Activated T-helper 2 cell treated with anti-CD3 and anti-CD28 coated beads, Interferon-gamma antibody, Interleukin-2, Interleukin-4, amounts not matched to agents 10 μg/mL and 5 μg/mL and 100 μg/mL, durations not matched to agents 14 hours and 24 hours and 36 hours (primary cell): ENCODE data around the gene PARD6G. TPM values are rescaled to one million over a fixed set of nuclear protein-coding genes. Genes with fewer than 3 reads are reported as not detected.
A peak's percentile ranks its signal among the peaks of the same experiment; 100 is the strongest.
"Not testable (repeated sequence)": the region's sequence is repeated elsewhere in the genome, so short reads cannot be mapped to it uniquely, and the experiment has no call there.

Experiments used
- DNase-seq: peaks from one replicate; pipeline ENCODE4 v3.0.0; 2021; ENCODE audit warnings: low spot score
- H3K27ac Mint-ChIP-seq: one replicate; pipeline ENCODE4 v1.8.0; 2021; ENCODE audit warnings: mixed read lengths
- H3K27me3 Mint-ChIP-seq: one replicate; pipeline ENCODE4 v1.8.0; 2021; ENCODE audit warnings: low read depth, mixed read lengths
- H3K36me3 Mint-ChIP-seq: one replicate; pipeline ENCODE4 v1.8.0; 2021; ENCODE audit warnings: low read depth, mixed read lengths
- H3K4me1 Mint-ChIP-seq: one replicate; pipeline ENCODE4 v1.8.0; 2021; ENCODE audit warnings: low read depth, mixed read lengths
- H3K4me3 Mint-ChIP-seq: one replicate; pipeline ENCODE4 v1.8.0; 2021; ENCODE audit warnings: low read depth, mild to moderate bottlenecking, moderate library complexity, mixed read lengths
- H3K9me3 Mint-ChIP-seq: one replicate; pipeline ENCODE4 v1.8.0; 2021; ENCODE audit warnings: mixed read lengths
- intact Hi-C: fragments of 100-400 bp; cut with micrococcal nuclease; formaldehyde crosslinking; loops from one replicate; pipeline ENCODE4 v1.15.1; 2023
- total RNA-seq: library from RNA; stranded (reverse); gene quantifications from 2 replicates; pipeline ENCODE4 v1.2.3, GENCODE V29; 2022

The PARD6G gene
- total RNA-seq, 1 donor from 2014 or later = 0.21 TPM

- peaks cover 1% of the 10 kb centered on the region for H3K4me1 Mint-ChIP-seq
- intact Hi-C loops = no loop called here
- H3K27me3 Mint-ChIP-seq = peaks cover 6% of the 10 kb centered on the region
- no peak for DNase-seq
- H3K9me3 Mint-ChIP-seq = peaks cover 12% of the 10 kb centered on the region
- no peak overlapping the region for H3K27ac Mint-ChIP-seq
- no peaks in the 10 kb centered on the region for H3K36me3 Mint-ChIP-seq
- H3K4me3 Mint-ChIP-seq = no peak overlapping the region
Observed at GRCh38 chr18:80167331-80167730, 80.0 kb downstream of the PARD6G start.

GRCh38 chr18:80166725-80167124 lies 80.6 kb downstream of the PARD6G start:
- H3K4me1 Mint-ChIP-seq = peaks cover 1% of the 10 kb centered on the region
- DNase-seq = no peak
- no peak overlapping the region for H3K27ac Mint-ChIP-seq
- no peak overlapping the region for H3K4me3 Mint-ChIP-seq
- H3K36me3 Mint-ChIP-seq = no peaks in the 10 kb centered on the region
- intact Hi-C loops = no loop called here
- H3K9me3 Mint-ChIP-seq = peaks cover 12% of the 10 kb centered on the region
- peaks cover 6% of the 10 kb centered on the region for H3K27me3 Mint-ChIP-seq

- Mint-ChIP-seq H3K36me3 (no peaks in the 10 kb centered on the region), H3K4me1 (no peaks in the 10 kb centered on the region), H3K9me3 (peaks cover 12% of the 10 kb centered on the region), H3K27ac (no peak overlapping the region), H3K4me3 (no peak overlapping the region), H3K27me3 (peaks cover 2% of the 10 kb centered on the region)
- no peak for DNase-seq
- intact Hi-C loops = no loop called here
Observed at GRCh38 chr18:80166240-80166639, 81.1 kb downstream of the PARD6G start.

GRCh38 chr18:80164727-80165355 lies 82.5 kb downstream of the PARD6G start:
- peaks cover 12% of the 10 kb centered on the region for H3K9me3 Mint-ChIP-seq
- H3K27me3 Mint-ChIP-seq, intact Hi-C loops, H3K27ac Mint-ChIP-seq, H3K36me3 Mint-ChIP-seq, DNase-seq, H3K4me3 Mint-ChIP-seq, H3K4me1 Mint-ChIP-seq: not testable (repeated sequence)

GRCh38 chr18:80163183-80163582 lies 84.1 kb downstream of the PARD6G start:
- H3K27ac Mint-ChIP-seq = no peak overlapping the region
- no peaks in the 10 kb centered on the region for H3K36me3 Mint-ChIP-seq
- no peaks in the 10 kb centered on the region for H3K4me1 Mint-ChIP-seq
- H3K27me3 Mint-ChIP-seq = peaks cover 5% of the 10 kb centered on the region
- peaks cover 12% of the 10 kb centered on the region for H3K9me3 Mint-ChIP-seq
- intact Hi-C loops = no loop called here
- H3K4me3 Mint-ChIP-seq = no peak overlapping the region
- DNase-seq = no peak

GRCh38 chr18:80161781-80162417 lies 85.4 kb downstream of the PARD6G start:
- Mint-ChIP-seq H3K36me3 (no peaks in the 10 kb centered on the region), H3K27me3 (peaks cover 5% of the 10 kb centered on the region), H3K9me3 (peaks cover 12% of the 10 kb centered on the region), H3K27ac (no peak overlapping the region), H3K4me3 (no peak overlapping the region), H3K4me1 (no peaks in the 10 kb centered on the region)
- intact Hi-C loops = no loop called here
- DNase-seq = no peak

- intact Hi-C loops = loop anchor here (5.0 kb wide), 1 partner anchor 42 kb away; no protein-coding TSS in a partner anchor
- H3K4me3 Mint-ChIP-seq = peak overlapping the region; percentile 30
- H3K4me1 Mint-ChIP-seq = no peaks in the 10 kb centered on the region
- no peaks in the 10 kb centered on the region for H3K36me3 Mint-ChIP-seq
- H3K27ac Mint-ChIP-seq = no peak overlapping the region
- H3K9me3 Mint-ChIP-seq = peaks cover 8% of the 10 kb centered on the region
- DNase-seq = peak; percentile 30
- H3K27me3 Mint-ChIP-seq = peaks cover 5% of the 10 kb centered on the region
Observed at GRCh38 chr18:80159713-80160636, 87.3 kb downstream of the PARD6G start.

GRCh38 chr18:80158365-80158764 lies 88.9 kb downstream of the PARD6G start:
- no peak overlapping the region for H3K27ac Mint-ChIP-seq
- no peaks in the 10 kb centered on the region for H3K36me3 Mint-ChIP-seq
- no peak overlapping the region for H3K4me3 Mint-ChIP-seq
- H3K4me1 Mint-ChIP-seq = no peaks in the 10 kb centered on the region
- peaks cover 5% of the 10 kb centered on the region for H3K27me3 Mint-ChIP-seq
- intact Hi-C loops = loop anchor here (5.0 kb wide), 1 partner anchor 44 kb away; no protein-coding TSS in a partner anchor
- no peak for DNase-seq
- no peaks in the 10 kb centered on the region for H3K9me3 Mint-ChIP-seq

GRCh38 chr18:80157708-80158343 lies 89.5 kb downstream of the PARD6G start:
- H3K4me3 Mint-ChIP-seq = no peak overlapping the region
- intact Hi-C loops = loop anchor here (5.0 kb wide), 1 partner anchor 44 kb away; no protein-coding TSS in a partner anchor

GRCh38 chr18:80154293-80154692 lies 93.0 kb downstream of the PARD6G start:
- Mint-ChIP-seq H3K9me3 (no peaks in the 10 kb centered on the region), H3K36me3 (peaks cover under 1% of the 10 kb centered on the region), H3K4me1 (no peaks in the 10 kb centered on the region), H3K4me3 (no peak overlapping the region), H3K27ac (no peak overlapping the region), H3K27me3 (no peaks in the 10 kb centered on the region)
- intact Hi-C loops = no loop called here
- no peak for DNase-seq

More at GRCh38 chr18:80157708-80158343, 89.5 kb downstream of the PARD6G start:
- Mint-ChIP-seq H3K27ac (no peak overlapping the region), H3K36me3 (no peaks in the 10 kb centered on the region), H3K9me3 (no peaks in the 10 kb centered on the region), H3K27me3 (peaks cover 5% of the 10 kb centered on the region), H3K4me1 (no peaks in the 10 kb centered on the region)
- DNase-seq = peak; percentile 48

- H3K27ac Mint-ChIP-seq = no peak overlapping the region
- peaks cover 6% of the 10 kb centered on the region for H3K4me1 Mint-ChIP-seq
- peaks cover 11% of the 10 kb centered on the region for H3K36me3 Mint-ChIP-seq
- no peak for DNase-seq
- intact Hi-C loops = no loop called here
- no peaks in the 10 kb centered on the region for H3K27me3 Mint-ChIP-seq
- no peaks in the 10 kb centered on the region for H3K9me3 Mint-ChIP-seq
- H3K4me3 Mint-ChIP-seq = no peak overlapping the region
Observed at GRCh38 chr18:80149667-80150066, 97.6 kb downstream of the PARD6G start.

- intact Hi-C loops = no loop called here
- peaks cover 9% of the 10 kb centered on the region for H3K4me1 Mint-ChIP-seq
- H3K27me3 Mint-ChIP-seq = no peaks in the 10 kb centered on the region
- no peak for DNase-seq
- H3K36me3 Mint-ChIP-seq = peaks cover 15% of the 10 kb centered on the region
- H3K9me3 Mint-ChIP-seq = no peaks in the 10 kb centered on the region
- H3K4me3 Mint-ChIP-seq = peak overlapping the region; percentile 80
- H3K27ac Mint-ChIP-seq = no peak overlapping the region
Observed at GRCh38 chr18:80148326-80149199, 98.8 kb downstream of the PARD6G start.
